ENCODE data around the gene CAV3. TPM values are rescaled to one million over a fixed set of nuclear protein-coding genes. Genes with fewer than 3 reads are reported as not detected.

CAV3 gene
- total RNA-seq, 1 experiment from 2014 or later, result not detected

DNA sequence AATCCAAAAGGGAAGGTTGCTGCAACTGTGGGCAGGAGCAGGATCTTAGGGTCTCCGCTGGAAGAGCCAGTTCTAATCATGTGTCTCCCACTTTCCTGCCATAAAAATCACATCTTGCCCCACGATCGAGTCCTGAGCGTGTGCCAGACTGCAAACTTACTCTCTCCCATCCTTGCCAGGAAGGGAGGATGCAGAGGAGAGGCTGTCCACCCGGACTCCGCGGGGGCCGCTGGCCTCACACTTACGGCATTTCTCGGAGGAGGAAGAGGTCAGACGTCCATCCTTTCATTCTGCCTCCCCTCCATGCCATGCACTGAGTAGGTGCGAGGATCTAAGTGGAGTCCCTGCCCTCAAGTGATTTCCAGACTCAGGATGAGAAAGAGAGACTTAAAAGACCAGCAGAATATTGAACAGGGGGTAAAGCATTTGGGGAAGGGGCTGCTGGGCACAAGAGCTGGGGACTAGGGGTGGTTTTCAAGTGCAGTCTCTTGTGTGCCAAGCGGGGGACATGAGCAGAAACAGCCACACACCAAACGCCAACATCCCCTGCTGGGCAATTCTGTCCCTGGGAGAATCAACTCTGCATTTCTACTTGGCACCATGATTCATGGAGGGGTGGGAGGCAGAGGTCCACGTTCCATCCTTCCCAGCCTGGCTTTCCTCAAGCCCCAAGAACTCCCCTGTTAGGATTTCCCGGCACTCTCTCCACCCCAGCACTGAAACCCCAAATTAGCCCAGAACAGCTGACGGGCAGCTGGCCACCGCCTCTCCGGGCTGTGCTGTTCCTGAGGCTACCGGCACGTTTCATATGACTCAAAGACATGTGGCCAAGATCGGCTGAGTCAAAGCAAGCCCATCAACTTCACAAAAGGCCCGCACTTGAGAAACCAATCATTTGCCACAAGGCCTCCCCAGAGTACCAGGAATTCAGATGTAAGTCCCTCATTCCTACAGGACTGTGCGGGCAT is 24.2 kb downstream of the CAV3 start:
- no peak overlapping the region for H3K27ac ChIP-seq (ENCODE audit: low read depth, low read length)
- no peaks in the 10 kb centered on the region for H3K9me3 ChIP-seq (ENCODE audit: control insufficient read depth in 1 of 2, insufficient read depth in 1 of 2, low read depth in 1 of 2, low read length in 2 of 2)
- H3K9ac ChIP-seq (ENCODE audit: low read length), result no peak overlapping the region
- TF ChIP-seq ZFX (IDR thresholded peaks at IDR 0.05) (no peak), SP1 (IDR thresholded peaks at IDR 0.05; ENCODE audit: low read depth) (no peak), RAD21 (IDR thresholded peaks at IDR 0.05; ENCODE audit: low read depth) (no peak), TCF7L2 (IDR thresholded peaks at IDR 0.05; ENCODE audit: borderline replicate concordance, extremely low read depth, insufficient read depth, insufficient read length) (no peak), CBX3 (IDR thresholded peaks at IDR 0.05; ENCODE audit: low read depth) (no peak), POLR2A (IDR thresholded peaks at IDR 0.05; ENCODE audit: borderline replicate concordance, extremely low read depth, insufficient read depth, insufficient read length) (no peak), EZH2 (IDR thresholded peaks at IDR 0.05) (no peak), JUND (IDR thresholded peaks at IDR 0.05) (no peak), SIN3A (IDR thresholded peaks at IDR 0.05; ENCODE audit: low read depth) (no peak), EZH2phosphoT487 (IDR thresholded peaks at IDR 0.05; ENCODE audit: borderline replicate concordance) (no peak)
- TF ChIP-seq, protein P1, sequence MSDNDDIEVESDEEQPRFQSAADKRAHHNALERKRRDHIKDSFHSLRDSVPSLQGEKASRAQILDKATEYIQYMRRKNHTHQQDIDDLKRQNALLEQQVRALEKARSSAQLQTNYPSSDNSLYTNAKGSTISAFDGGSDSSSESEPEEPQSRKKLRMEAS (IDR thresholded peaks at IDR 0.05), result no peak
- TF ChIP-seq, protein P2, sequence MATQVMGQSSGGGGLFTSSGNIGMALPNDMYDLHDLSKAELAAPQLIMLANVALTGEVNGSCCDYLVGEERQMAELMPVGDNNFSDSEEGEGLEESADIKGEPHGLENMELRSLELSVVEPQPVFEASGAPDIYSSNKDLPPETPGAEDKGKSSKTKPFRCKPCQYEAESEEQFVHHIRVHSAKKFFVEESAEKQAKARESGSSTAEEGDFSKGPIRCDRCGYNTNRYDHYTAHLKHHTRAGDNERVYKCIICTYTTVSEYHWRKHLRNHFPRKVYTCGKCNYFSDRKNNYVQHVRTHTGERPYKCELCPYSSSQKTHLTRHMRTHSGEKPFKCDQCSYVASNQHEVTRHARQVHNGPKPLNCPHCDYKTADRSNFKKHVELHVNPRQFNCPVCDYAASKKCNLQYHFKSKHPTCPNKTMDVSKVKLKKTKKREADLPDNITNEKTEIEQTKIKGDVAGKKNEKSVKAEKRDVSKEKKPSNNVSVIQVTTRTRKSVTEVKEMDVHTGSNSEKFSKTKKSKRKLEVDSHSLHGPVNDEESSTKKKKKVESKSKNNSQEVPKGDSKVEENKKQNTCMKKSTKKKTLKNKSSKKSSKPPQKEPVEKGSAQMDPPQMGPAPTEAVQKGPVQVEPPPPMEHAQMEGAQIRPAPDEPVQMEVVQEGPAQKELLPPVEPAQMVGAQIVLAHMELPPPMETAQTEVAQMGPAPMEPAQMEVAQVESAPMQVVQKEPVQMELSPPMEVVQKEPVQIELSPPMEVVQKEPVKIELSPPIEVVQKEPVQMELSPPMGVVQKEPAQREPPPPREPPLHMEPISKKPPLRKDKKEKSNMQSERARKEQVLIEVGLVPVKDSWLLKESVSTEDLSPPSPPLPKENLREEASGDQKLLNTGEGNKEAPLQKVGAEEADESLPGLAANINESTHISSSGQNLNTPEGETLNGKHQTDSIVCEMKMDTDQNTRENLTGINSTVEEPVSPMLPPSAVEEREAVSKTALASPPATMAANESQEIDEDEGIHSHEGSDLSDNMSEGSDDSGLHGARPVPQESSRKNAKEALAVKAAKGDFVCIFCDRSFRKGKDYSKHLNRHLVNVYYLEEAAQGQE (IDR thresholded peaks at IDR 0.05; ENCODE audit: low read depth), result no peak
- TF ChIP-seq, protein P3, sequence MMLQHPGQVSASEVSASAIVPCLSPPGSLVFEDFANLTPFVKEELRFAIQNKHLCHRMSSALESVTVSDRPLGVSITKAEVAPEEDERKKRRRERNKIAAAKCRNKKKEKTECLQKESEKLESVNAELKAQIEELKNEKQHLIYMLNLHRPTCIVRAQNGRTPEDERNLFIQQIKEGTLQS (IDR thresholded peaks at IDR 0.05), result no peak
- H3K36me3 ChIP-seq (ENCODE audit: control insufficient read depth in 1 of 2, insufficient read depth in 2 of 2, low read length in 2 of 2), result no peaks in the 10 kb centered on the region
- H3K4me2 ChIP-seq (ENCODE audit: low read length), result no peak overlapping the region
- ATAC-seq (0 out of 2 replicates have a peak, but pooled peaks have one; percentile 24), DNase-seq (ENCODE audit: low read depth, low spot score) (no peak)
- POLR2A ChIA-PET, result no interaction called here
- H3K4me1 ChIP-seq (ENCODE audit: control insufficient read depth in 1 of 2, insufficient read depth in 2 of 2, low read length in 2 of 2), result peaks cover 0 to 9% of the 10 kb centered on the region in 2 experiments; a peak in 1 of 4 replicates
- no peaks in the 10 kb centered on the region for H3K27me3 ChIP-seq (ENCODE audit: insufficient read depth, low read length)
- BruUV-seq (replicated peaks), result no TSS peak
- intact Hi-C loops (cut with micrococcal nuclease), result no loop called here
- RAD21 ChIA-PET (ENCODE audit: low non-redundant PET in 1 of 2, low total read pairs in 2 of 2, uncharacterized antibody in 2 of 2, unreplicated experiment in 2 of 2), result no interaction called here
- no peak overlapping the region for H2AFZ ChIP-seq (ENCODE audit: low read depth, low read length, poor library complexity, severe bottlenecking)
- no peak overlapping the region for H3K4me3 ChIP-seq (replicated peaks in 1 of 2; ENCODE audit: low read depth in 1 of 2, low read length in 2 of 2)
- H4K20me1 ChIP-seq (ENCODE audit: insufficient read depth), result no peaks in the 10 kb centered on the region
- H3K9me2 ChIP-seq (ENCODE audit: insufficient read depth), result no peaks in the 10 kb centered on the region
- CTCF ChIA-PET, result no interaction called here
- no peaks in the 10 kb centered on the region for H3K79me2 ChIP-seq (ENCODE audit: insufficient read depth, low read length)
